ENCODE results near the gene MOK.

GRCh38 chr14:102252834-102253801, 51.8 kb downstream of the MOK start:
- TF ChIP-seq RAD21 (conservative IDR thresholded peaks at IDR 0.05) = no peak
- no peak for TF ChIP-seq CTCF (IDR thresholded peaks at IDR 0.05; ENCODE audit: poor library complexity, severe bottlenecking)
- TF ChIP-seq EP300 (conservative IDR thresholded peaks at IDR 0.05; ENCODE audit: poor library complexity, severe bottlenecking) = no peak
- no peak for TF ChIP-seq POLR2AphosphoS5 (IDR thresholded peaks at IDR 0.05)
- TF ChIP-seq TAF1 (IDR thresholded peaks at IDR 0.05; ENCODE audit: low read depth) = no peak
- TF ChIP-seq SMC3 (conservative IDR thresholded peaks at IDR 0.05; ENCODE audit: poor library complexity) = no peak

All from neural cell (in vitro differentiated cells).